GM23338 (cell line): Measurements from ENCODE around the gene VN1R5. TPM values are rescaled to one million over a fixed set of nuclear protein-coding genes. Genes with fewer than 3 reads are reported as not detected.

ENCODE experiments used
- ATAC-seq: fragments of 200-7000 bp; cut with Tn5 transposase; 3 replicates; pipeline ENCODE4 v1.9.1; 2020
- DNase-seq: peaks from one replicate; pipeline ENCODE4 v3.0.0-alpha.2; 2015; ENCODE audit warnings: low spot score
- H2AFZ ChIP-seq: fragments of 200-600 bp; sonication (generic); 2 replicates; pipeline ENCODE4 v1.8.0; 2016; ENCODE audit warnings: antibody characterized with exemption, mild to moderate bottlenecking, moderate library complexity
- H3F3A ChIP-seq: fragments of 200-600 bp; sonication (generic); replicated peaks from 2 replicates; pipeline ENCODE4 v1.8.0; 2017; ENCODE audit warnings: antibody characterized with exemption, mixed run types, low read depth
- H3K27ac ChIP-seq: fragments of 200-600 bp; sonication (generic); 2 replicates; pipeline ENCODE4 v1.6.1; 2016; ENCODE audit warnings: low read depth
- H3K27me3 ChIP-seq: fragments of 200-600 bp; sonication (generic); 2 replicates; pipeline ENCODE4 v1.8.0; 2016; ENCODE audit warnings: mild to moderate bottlenecking, mixed run types, moderate library complexity; ENCODE audit not compliant: insufficient read depth
- H3K36me3 ChIP-seq: fragments of 200-600 bp; sonication (generic); 2 replicates; pipeline ENCODE4 v1.8.0; 2016; ENCODE audit warnings: mild to moderate bottlenecking; ENCODE audit not compliant: insufficient read depth
- H3K4me1 ChIP-seq: fragments of 200-600 bp; sonication (generic); 2 replicates; pipeline ENCODE4 v1.8.0; 2016; ENCODE audit warnings: mild to moderate bottlenecking, moderate library complexity; ENCODE audit not compliant: insufficient read depth
- H3K4me2 ChIP-seq: fragments of 200-600 bp; sonication (generic); 2 replicates; pipeline ENCODE4 v1.7.1; 2017; ENCODE audit warnings: mixed run types
- H3K4me3 ChIP-seq: fragments of 200-600 bp; sonication (generic); 2 replicates; pipeline ENCODE4 v1.6.1; 2016; ENCODE audit warnings: mixed run types
- H3K79me2 ChIP-seq: fragments of 200-600 bp; sonication (generic); replicated peaks from 2 replicates; pipeline ENCODE4 v1.8.0; 2017; ENCODE audit warnings: mild to moderate bottlenecking; ENCODE audit not compliant: insufficient read depth
- H3K9me2 ChIP-seq: fragments of 200-600 bp; sonication (generic); 2 replicates; pipeline ENCODE4 v1.8.0; 2017; ENCODE audit not compliant: insufficient read depth
- H4K20me1 ChIP-seq: fragments of 200-600 bp; sonication (generic); replicated peaks from 2 replicates; pipeline ENCODE4 v1.8.0; 2017; ENCODE audit warnings: mild to moderate bottlenecking; ENCODE audit not compliant: insufficient read depth
- H3K27ac Mint-ChIP-seq: 2 replicates; pipeline ENCODE4 v1.8.0; 2020; ENCODE audit warnings: inconsistent platforms, mild to moderate bottlenecking, moderate library complexity, mixed read lengths
- H3K27me3 Mint-ChIP-seq: 3 replicates; pipeline ENCODE4 v1.8.0; 2022; ENCODE audit warnings: low read depth, mild to moderate bottlenecking, moderate library complexity, mixed read lengths, inconsistent platforms; ENCODE audit not compliant: insufficient read depth, poor library complexity
- H3K36me3 Mint-ChIP-seq: 3 replicates; pipeline ENCODE4 v1.8.0; 2021; ENCODE audit warnings: low read depth, mild to moderate bottlenecking, inconsistent platforms, moderate library complexity, mixed read lengths
- H3K4me1 Mint-ChIP-seq: 3 replicates; pipeline ENCODE4 v1.8.0; 2020; ENCODE audit warnings: mild to moderate bottlenecking, inconsistent platforms, mixed read lengths
- H3K4me3 Mint-ChIP-seq: 3 replicates; pipeline ENCODE4 v1.8.0; 2021; ENCODE audit warnings: moderate library complexity, mild to moderate bottlenecking, inconsistent platforms, mixed read lengths
- H3K9me3 Mint-ChIP-seq: 3 replicates; pipeline ENCODE4 v1.8.0; 2020; ENCODE audit warnings: moderate library complexity, mild to moderate bottlenecking, inconsistent platforms, mixed read lengths
- CREB1 ChIP-seq: fragments of 250-450 bp; sonication (Bioruptor Pico); IDR thresholded peaks from 2 replicates; pipeline ENCODE4 v1.5.0; 2020; ENCODE audit warnings: low read depth, mild to moderate bottlenecking, moderate library complexity
- EZH2 ChIP-seq: fragments of 200-600 bp; sonication (generic); IDR thresholded peaks from one replicate; pipeline ENCODE4 v1.8.0; 2017; ENCODE audit warnings: antibody characterized with exemption, mild to moderate bottlenecking, low read depth; ENCODE audit not compliant: unreplicated experiment
- EZH2phosphoT487 ChIP-seq: fragments of 200-600 bp; sonication (generic); IDR thresholded peaks from one replicate; pipeline ENCODE4 v1.8.1; 2018; ENCODE audit warnings: antibody characterized with exemption; ENCODE audit not compliant: unreplicated experiment
- NANOG ChIP-seq: IDR thresholded peaks from 2 replicates; pipeline ENCODE4 v1.6.1; 2016; ENCODE audit warnings: antibody characterized with exemption, borderline replicate concordance
- POLR2AphosphoS5 ChIP-seq: IDR thresholded peaks from 2 replicates; pipeline ENCODE4 v1.6.1; 2016; ENCODE audit warnings: antibody characterized with exemption, low read depth
- STAT1 ChIP-seq: IDR thresholded peaks from one replicate; pipeline ENCODE4 v1.6.1; 2016; ENCODE audit warnings: antibody characterized with exemption; ENCODE audit not compliant: unreplicated experiment
- ZNF114 ChIP-seq: fragments of 250-450 bp; sonication (Bioruptor Pico); IDR thresholded peaks from 2 replicates; pipeline ENCODE4 v1.5.0; 2020; ENCODE audit warnings: mild to moderate bottlenecking, moderate library complexity
- ZNF331 ChIP-seq: fragments of 250-450 bp; sonication (Bioruptor Pico); IDR thresholded peaks from 2 replicates; pipeline ENCODE4 v1.5.0; 2020; ENCODE audit warnings: low read depth, mild to moderate bottlenecking, moderate library complexity
- polyA plus RNA-seq: library from polyadenylated mRNA; unstranded; fragments of >200 nt; fragmentation: Nextera tagmentation; extraction: Ambion mirVana; gene quantifications from 2 replicates; pipeline ENCODE4 v1.2.1, GENCODE V29; 2016
- total RNA-seq: library from RNA; depleted of rRNA; stranded (reverse); fragments of >200 nt; shearing (Covaris generic); gene quantifications from 2 replicates; pipeline ENCODE4 v1.2.3, GENCODE V29; 2014
- TF ChIP-seq, protein P1 (sequence below): IDR thresholded peaks from one replicate; pipeline ENCODE4 v1.6.1; 2018; ENCODE audit warnings: antibody characterized with exemption; ENCODE audit not compliant: unreplicated experiment
- TF ChIP-seq, protein P2 (sequence below): IDR thresholded peaks from 2 replicates; pipeline ENCODE4 v1.6.1; 2016; ENCODE audit warnings: antibody characterized with exemption
- TF ChIP-seq, protein P3 (sequence below), 2 experiments: fragments of 200-600 bp in 1 of 2; sonication (generic) in 1 of 2; conservative IDR thresholded peaks; 2 replicates each; pipeline versions ENCODE4 v1.5.1 to v1.6.1; 2016 to 2017; ENCODE audit warnings: antibody characterized with exemption in 2 of 2, low read depth in 2 of 2, mild to moderate bottlenecking in 2 of 2, moderate library complexity in 1 of 2
- TF ChIP-seq, protein P4 (sequence below): fragments of 250-450 bp; sonication (Bioruptor Pico); IDR thresholded peaks from 2 replicates; pipeline ENCODE4 v1.5.0; 2020; ENCODE audit warnings: mild to moderate bottlenecking, moderate library complexity

Gene VN1R5
- total and polyA plus RNA-seq, 2 experiments from 2014 or later = not detected

DNA sequence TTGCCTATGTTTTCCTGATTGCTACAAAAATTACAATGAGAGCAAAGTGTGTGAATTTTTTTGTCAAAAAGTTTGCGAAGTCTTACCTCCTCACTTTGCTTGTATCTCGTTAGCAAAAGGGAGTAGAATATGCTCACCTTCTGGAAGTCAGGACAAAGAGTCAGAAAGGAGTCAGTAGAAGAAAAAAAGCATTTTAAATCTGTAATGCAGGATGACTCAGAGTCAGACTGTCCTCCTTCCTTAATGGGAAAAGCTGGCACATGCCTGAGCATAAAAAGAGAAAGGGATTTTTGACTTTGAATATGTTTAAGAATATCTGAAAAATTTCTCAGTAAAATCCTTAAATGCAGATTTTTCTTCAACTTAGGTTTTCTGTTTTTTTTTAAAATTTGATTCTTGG, 14.2 kb upstream of the VN1R5 start:
- ATAC-seq = no peak
- Mint-ChIP-seq H3K9me3 (no peaks in the 10 kb centered on the region; the same call in 2 of the 3 replicates), H3K27ac (no peak overlapping the region), H3K27me3 (no peaks in the 10 kb centered on the region), H3K4me3 (no peak overlapping the region), H3K4me1 (no peaks in the 10 kb centered on the region), H3K36me3 (no peaks in the 10 kb centered on the region)
- no peaks in the 10 kb centered on the region for H3F3A ChIP-seq
- no peak overlapping the region for H2AFZ ChIP-seq
- peaks cover 7% of the 10 kb centered on the region; the same call in 1 of the 2 replicates for H3K9me2 ChIP-seq
- no peaks in the 10 kb centered on the region for H3K27me3 ChIP-seq
- H3K79me2 ChIP-seq = no peaks in the 10 kb centered on the region
- no peak overlapping the region for H3K27ac ChIP-seq
- no peaks in the 10 kb centered on the region for H4K20me1 ChIP-seq
- no peak for DNase-seq
- no peak overlapping the region for H3K4me3 ChIP-seq
- H3K4me1 ChIP-seq = no peaks in the 10 kb centered on the region
- H3K36me3 ChIP-seq = no peaks in the 10 kb centered on the region
- TF ChIP-seq CREB1 (no peak), ZNF114 (CRISPR knock-in tag) (no peak), EZH2phosphoT487 (no peak), POLR2AphosphoS5 (no peak), STAT1 (no peak), NANOG (no peak), EZH2 (no peak), ZNF331 (CRISPR knock-in tag) (no peak)
- TF ChIP-seq, protein P1, sequence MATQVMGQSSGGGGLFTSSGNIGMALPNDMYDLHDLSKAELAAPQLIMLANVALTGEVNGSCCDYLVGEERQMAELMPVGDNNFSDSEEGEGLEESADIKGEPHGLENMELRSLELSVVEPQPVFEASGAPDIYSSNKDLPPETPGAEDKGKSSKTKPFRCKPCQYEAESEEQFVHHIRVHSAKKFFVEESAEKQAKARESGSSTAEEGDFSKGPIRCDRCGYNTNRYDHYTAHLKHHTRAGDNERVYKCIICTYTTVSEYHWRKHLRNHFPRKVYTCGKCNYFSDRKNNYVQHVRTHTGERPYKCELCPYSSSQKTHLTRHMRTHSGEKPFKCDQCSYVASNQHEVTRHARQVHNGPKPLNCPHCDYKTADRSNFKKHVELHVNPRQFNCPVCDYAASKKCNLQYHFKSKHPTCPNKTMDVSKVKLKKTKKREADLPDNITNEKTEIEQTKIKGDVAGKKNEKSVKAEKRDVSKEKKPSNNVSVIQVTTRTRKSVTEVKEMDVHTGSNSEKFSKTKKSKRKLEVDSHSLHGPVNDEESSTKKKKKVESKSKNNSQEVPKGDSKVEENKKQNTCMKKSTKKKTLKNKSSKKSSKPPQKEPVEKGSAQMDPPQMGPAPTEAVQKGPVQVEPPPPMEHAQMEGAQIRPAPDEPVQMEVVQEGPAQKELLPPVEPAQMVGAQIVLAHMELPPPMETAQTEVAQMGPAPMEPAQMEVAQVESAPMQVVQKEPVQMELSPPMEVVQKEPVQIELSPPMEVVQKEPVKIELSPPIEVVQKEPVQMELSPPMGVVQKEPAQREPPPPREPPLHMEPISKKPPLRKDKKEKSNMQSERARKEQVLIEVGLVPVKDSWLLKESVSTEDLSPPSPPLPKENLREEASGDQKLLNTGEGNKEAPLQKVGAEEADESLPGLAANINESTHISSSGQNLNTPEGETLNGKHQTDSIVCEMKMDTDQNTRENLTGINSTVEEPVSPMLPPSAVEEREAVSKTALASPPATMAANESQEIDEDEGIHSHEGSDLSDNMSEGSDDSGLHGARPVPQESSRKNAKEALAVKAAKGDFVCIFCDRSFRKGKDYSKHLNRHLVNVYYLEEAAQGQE = no peak
- TF ChIP-seq, protein P2, sequence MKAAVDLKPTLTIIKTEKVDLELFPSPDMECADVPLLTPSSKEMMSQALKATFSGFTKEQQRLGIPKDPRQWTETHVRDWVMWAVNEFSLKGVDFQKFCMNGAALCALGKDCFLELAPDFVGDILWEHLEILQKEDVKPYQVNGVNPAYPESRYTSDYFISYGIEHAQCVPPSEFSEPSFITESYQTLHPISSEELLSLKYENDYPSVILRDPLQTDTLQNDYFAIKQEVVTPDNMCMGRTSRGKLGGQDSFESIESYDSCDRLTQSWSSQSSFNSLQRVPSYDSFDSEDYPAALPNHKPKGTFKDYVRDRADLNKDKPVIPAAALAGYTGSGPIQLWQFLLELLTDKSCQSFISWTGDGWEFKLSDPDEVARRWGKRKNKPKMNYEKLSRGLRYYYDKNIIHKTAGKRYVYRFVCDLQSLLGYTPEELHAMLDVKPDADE = no peak
- TF ChIP-seq, protein P3, sequence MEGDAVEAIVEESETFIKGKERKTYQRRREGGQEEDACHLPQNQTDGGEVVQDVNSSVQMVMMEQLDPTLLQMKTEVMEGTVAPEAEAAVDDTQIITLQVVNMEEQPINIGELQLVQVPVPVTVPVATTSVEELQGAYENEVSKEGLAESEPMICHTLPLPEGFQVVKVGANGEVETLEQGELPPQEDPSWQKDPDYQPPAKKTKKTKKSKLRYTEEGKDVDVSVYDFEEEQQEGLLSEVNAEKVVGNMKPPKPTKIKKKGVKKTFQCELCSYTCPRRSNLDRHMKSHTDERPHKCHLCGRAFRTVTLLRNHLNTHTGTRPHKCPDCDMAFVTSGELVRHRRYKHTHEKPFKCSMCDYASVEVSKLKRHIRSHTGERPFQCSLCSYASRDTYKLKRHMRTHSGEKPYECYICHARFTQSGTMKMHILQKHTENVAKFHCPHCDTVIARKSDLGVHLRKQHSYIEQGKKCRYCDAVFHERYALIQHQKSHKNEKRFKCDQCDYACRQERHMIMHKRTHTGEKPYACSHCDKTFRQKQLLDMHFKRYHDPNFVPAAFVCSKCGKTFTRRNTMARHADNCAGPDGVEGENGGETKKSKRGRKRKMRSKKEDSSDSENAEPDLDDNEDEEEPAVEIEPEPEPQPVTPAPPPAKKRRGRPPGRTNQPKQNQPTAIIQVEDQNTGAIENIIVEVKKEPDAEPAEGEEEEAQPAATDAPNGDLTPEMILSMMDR (conservative IDR thresholded peaks at IDR 0.05; ENCODE audit: low read depth in 2 of 2) = no peak
- TF ChIP-seq, protein P4, sequence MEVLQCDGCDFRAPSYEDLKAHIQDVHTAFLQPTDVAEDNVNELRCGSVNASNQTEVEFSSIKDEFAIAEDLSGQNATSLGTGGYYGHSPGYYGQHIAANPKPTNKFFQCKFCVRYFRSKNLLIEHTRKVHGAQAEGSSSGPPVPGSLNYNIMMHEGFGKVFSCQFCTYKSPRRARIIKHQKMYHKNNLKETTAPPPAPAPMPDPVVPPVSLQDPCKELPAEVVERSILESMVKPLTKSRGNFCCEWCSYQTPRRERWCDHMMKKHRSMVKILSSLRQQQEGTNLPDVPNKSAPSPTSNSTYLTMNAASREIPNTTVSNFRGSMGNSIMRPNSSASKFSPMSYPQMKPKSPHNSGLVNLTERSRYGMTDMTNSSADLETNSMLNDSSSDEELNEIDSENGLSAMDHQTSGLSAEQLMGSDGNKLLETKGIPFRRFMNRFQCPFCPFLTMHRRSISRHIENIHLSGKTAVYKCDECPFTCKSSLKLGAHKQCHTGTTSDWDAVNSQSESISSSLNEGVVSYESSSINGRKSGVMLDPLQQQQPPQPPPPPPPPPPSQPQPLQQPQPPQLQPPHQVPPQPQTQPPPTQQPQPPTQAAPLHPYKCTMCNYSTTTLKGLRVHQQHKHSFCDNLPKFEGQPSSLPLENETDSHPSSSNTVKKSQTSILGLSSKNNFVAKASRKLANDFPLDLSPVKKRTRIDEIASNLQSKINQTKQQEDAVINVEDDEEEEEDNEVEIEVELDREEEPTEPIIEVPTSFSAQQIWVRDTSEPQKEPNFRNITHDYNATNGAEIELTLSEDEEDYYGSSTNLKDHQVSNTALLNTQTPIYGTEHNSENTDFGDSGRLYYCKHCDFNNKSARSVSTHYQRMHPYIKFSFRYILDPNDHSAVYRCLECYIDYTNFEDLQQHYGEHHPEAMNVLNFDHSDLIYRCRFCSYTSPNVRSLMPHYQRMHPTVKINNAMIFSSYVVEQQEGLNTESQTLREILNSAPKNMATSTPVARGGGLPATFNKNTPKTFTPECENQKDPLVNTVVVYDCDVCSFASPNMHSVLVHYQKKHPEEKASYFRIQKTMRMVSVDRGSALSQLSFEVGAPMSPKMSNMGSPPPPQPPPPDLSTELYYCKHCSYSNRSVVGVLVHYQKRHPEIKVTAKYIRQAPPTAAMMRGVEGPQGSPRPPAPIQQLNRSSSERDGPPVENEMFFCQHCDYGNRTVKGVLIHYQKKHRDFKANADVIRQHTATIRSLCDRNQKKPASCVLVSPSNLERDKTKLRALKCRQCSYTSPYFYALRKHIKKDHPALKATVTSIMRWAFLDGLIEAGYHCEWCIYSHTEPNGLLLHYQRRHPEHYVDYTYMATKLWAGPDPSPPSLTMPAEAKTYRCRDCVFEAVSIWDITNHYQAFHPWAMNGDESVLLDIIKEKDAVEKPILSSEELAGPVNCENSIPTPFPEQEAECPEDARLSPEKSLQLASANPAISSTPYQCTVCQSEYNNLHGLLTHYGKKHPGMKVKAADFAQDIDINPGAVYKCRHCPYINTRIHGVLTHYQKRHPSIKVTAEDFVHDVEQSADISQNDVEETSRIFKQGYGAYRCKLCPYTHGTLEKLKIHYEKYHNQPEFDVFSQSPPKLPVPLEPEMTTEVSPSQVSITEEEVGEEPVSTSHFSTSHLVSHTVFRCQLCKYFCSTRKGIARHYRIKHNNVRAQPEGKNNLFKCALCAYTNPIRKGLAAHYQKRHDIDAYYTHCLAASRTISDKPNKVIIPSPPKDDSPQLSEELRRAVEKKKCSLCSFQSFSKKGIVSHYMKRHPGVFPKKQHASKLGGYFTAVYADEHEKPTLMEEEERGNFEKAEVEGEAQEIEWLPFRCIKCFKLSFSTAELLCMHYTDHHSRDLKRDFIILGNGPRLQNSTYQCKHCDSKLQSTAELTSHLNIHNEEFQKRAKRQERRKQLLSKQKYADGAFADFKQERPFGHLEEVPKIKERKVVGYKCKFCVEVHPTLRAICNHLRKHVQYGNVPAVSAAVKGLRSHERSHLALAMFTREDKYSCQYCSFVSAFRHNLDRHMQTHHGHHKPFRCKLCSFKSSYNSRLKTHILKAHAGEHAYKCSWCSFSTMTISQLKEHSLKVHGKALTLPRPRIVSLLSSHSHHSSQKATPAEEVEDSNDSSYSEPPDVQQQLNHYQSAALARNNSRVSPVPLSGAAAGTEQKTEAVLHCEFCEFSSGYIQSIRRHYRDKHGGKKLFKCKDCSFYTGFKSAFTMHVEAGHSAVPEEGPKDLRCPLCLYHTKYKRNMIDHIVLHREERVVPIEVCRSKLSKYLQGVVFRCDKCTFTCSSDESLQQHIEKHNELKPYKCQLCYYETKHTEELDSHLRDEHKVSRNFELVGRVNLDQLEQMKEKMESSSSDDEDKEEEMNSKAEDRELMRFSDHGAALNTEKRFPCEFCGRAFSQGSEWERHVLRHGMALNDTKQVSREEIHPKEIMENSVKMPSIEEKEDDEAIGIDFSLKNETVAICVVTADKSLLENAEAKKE (CRISPR knock-in tag) = no peak
- H3K4me2 ChIP-seq = no peak overlapping the region
